Keratinocyte (primary cell): Measurements from ENCODE around the gene ZNF500. TPM values are rescaled to one million over a fixed set of nuclear protein-coding genes. Genes with fewer than 3 reads are reported as not detected.

Experiments used
- DNase-seq: peaks from one replicate; pipeline ENCODE4 v3.0.0-alpha.2; 2011; ENCODE audit warnings: low read depth, missing footprints, low spot score
- FAIRE-seq: peaks from 2 replicates; lab custom pipeline; 2011; peaks lifted over from hg19 to GRCh38; lab: Jason Lieb, UNC
- H2AFZ ChIP-seq: 2 replicates; pipeline ENCODE4 v1.6.0; 2012; ENCODE audit warnings: low read length, control low read depth, inconsistent platforms; ENCODE audit not compliant: control insufficient read depth
- H3K27ac ChIP-seq: 2 replicates; pipeline ENCODE4 v1.5.1; 2011; ENCODE audit warnings: low read length; ENCODE audit not compliant: control insufficient read depth, insufficient read depth
- H3K27me3 ChIP-seq: 3 replicates; pipeline ENCODE4 v1.6.0; 2011; ENCODE audit warnings: low read length; ENCODE audit not compliant: control insufficient read depth, insufficient read depth; ENCODE audit errors: extremely low read depth
- H3K36me3 ChIP-seq, 2 experiments: 2 replicates in 1 of 2; 3 replicates in 1 of 2; pipeline ENCODE4 v1.5.1; 2011; ENCODE audit warnings: low read length in 2 of 2, mild to moderate bottlenecking in 1 of 2; ENCODE audit not compliant: control insufficient read depth in 2 of 2, insufficient read depth in 2 of 2; ENCODE audit errors: extremely low read depth in 1 of 2
- H3K4me1 ChIP-seq: 3 replicates; pipeline ENCODE4 v1.5.1; 2011; ENCODE audit warnings: low read length; ENCODE audit not compliant: control insufficient read depth, insufficient read depth; ENCODE audit errors: extremely low read depth
- H3K4me2 ChIP-seq: 3 replicates; pipeline ENCODE4 v1.6.0; 2011; ENCODE audit warnings: low read depth, low read length; ENCODE audit not compliant: control insufficient read depth, insufficient read depth; ENCODE audit errors: extremely low read depth
- H3K4me3 ChIP-seq, 3 experiments: fragments of 200-600 bp in 1 of 3; sonication (generic) in 1 of 3; 2 replicates in 2 of 3; 3 replicates in 1 of 3; pipeline ENCODE4 v1.5.1; 2011 to 2016; ENCODE audit warnings: low read length in 3 of 3, mild to moderate bottlenecking in 3 of 3, control low read depth in 2 of 3, inconsistent platforms in 1 of 3, low read depth in 1 of 3, mixed read lengths in 1 of 3, mixed run types in 1 of 3, moderate library complexity in 1 of 3; ENCODE audit not compliant: control insufficient read depth in 2 of 3, insufficient read depth in 2 of 3; ENCODE audit errors: extremely low read depth in 1 of 3
- H3K79me2 ChIP-seq: 2 replicates; pipeline ENCODE4 v1.6.0; 2012; ENCODE audit warnings: low read length; ENCODE audit not compliant: control insufficient read depth, insufficient read depth
- H3K9ac ChIP-seq: 3 replicates; pipeline ENCODE4 v1.6.0; 2011; ENCODE audit warnings: low read length; ENCODE audit not compliant: control insufficient read depth, insufficient read depth; ENCODE audit errors: extremely low read depth
- H3K9me1 ChIP-seq: 3 replicates; pipeline ENCODE4 v1.6.0; 2011; ENCODE audit warnings: low read length; ENCODE audit not compliant: control insufficient read depth, insufficient read depth; ENCODE audit errors: extremely low read depth
- H3K9me3 ChIP-seq: 2 replicates; pipeline ENCODE4 v1.5.1; 2012; ENCODE audit warnings: low read depth, low read length; ENCODE audit not compliant: control insufficient read depth
- H4K20me1 ChIP-seq: 3 replicates; pipeline ENCODE4 v1.6.0; 2011; ENCODE audit warnings: low read length; ENCODE audit not compliant: control insufficient read depth, insufficient read depth; ENCODE audit errors: extremely low read depth
- CTCF ChIP-seq, 3 experiments: IDR thresholded peaks in 1 of 3; conservative IDR thresholded peaks in 1 of 3; optimal IDR thresholded peaks in 1 of 3; 2 replicates in 2 of 3; 3 replicates in 1 of 3; pipeline versions ENCODE3 to v1.5.1; 2011; ENCODE audit warnings: low read length in 3 of 3, mild to moderate bottlenecking in 3 of 3, moderate library complexity in 2 of 3, control low read depth in 1 of 3, inconsistent platforms in 1 of 3; ENCODE audit not compliant: insufficient read depth in 2 of 3; ENCODE audit errors: extremely low read depth in 1 of 3
- EZH2 ChIP-seq: IDR thresholded peaks from one replicate; pipeline ENCODE4 v1.6.1; 2012; ENCODE audit warnings: inconsistent platforms, mild to moderate bottlenecking, low read length, moderate library complexity
- dilution Hi-C: fragments of 300-500 bp; cut with MboI; formaldehyde crosslinking; loops from one replicate; pipeline ENCODE4 v1.7.0; 2020; ENCODE audit warnings: low sequenced_read_pairs; ENCODE audit not compliant: extremely low pct_ligation_motif_present
- polyA plus RNA-seq, 5 experiments: library from polyadenylated mRNA; depleted of rRNA in 3 of 5; stranded (reverse) in 3 of 5; stranded (forward) in 1 of 5; unstranded in 1 of 5; fragments of >200 nt; gene quantifications; 1 replicate in 1 of 5; 2 replicates in 3 of 5; 3 replicates in 1 of 5; pipeline versions ENCODE4 v1.2.1 to v1.2.3, GENCODE V29; 2011 to 2012; ENCODE audit warnings: missing spikeins in 2 of 5, low read depth in 1 of 5, low replicate concordance in 1 of 5

Gene ZNF500
- polyA plus RNA-seq, 1 donor (not counting 4 experiments of a cell fraction or from before 2014, with no cell fraction given): 3.3 TPM

- dilution Hi-C loops: no loop called here
- Histone ChIP-seq H3K36me3 (no peaks in the 10 kb centered on the region), H3K4me2 (no peak overlapping the region), H3K4me1 (peaks cover under 1% of the 10 kb centered on the region), H3K4me3 (no peak overlapping the region), H3K27me3 (no peaks in the 10 kb centered on the region), H3K27ac (no peak overlapping the region), H3K79me2 (no peaks in the 10 kb centered on the region), H3K9me3 (no peaks in the 10 kb centered on the region), H2AFZ (no peak overlapping the region), H3K9me1 (no peaks in the 10 kb centered on the region), H3K9ac (no peak overlapping the region), H4K20me1 (no peaks in the 10 kb centered on the region)
- TF ChIP-seq EZH2: no peak
- no peak for TF ChIP-seq CTCF (optimal IDR thresholded peaks at IDR 0.05 in 1 of 3, IDR thresholded peaks at IDR 0.05 in 1 of 3, conservative IDR thresholded peaks at IDR 0.05 in 1 of 3; ENCODE audit: extremely low read depth in 1 of 3, insufficient read depth in 2 of 3, low read length in 3 of 3)
- DNase-seq (no peak), FAIRE-seq (no peak)
Measured at GRCh38 chr16:4775005-4775404, 8.0 kb upstream of the ZNF500 start.

- DNase-seq: no peak
- no peaks in the 10 kb centered on the region for H3K27me3 ChIP-seq
- H2AFZ ChIP-seq: no peak overlapping the region
- no peak overlapping the region for H3K4me3 ChIP-seq
- H3K9me1 ChIP-seq: no peaks in the 10 kb centered on the region
- H3K79me2 ChIP-seq: no peaks in the 10 kb centered on the region
- H3K27ac ChIP-seq: no peak overlapping the region
- H3K4me1 ChIP-seq: peaks cover 6% of the 10 kb centered on the region
- no peak overlapping the region for H3K4me2 ChIP-seq
- H4K20me1 ChIP-seq: no peaks in the 10 kb centered on the region
- no peak for FAIRE-seq
- H3K36me3 ChIP-seq: no peaks in the 10 kb centered on the region
- TF ChIP-seq CTCF (optimal IDR thresholded peaks at IDR 0.05 in 1 of 3, IDR thresholded peaks at IDR 0.05 in 1 of 3, conservative IDR thresholded peaks at IDR 0.05 in 1 of 3; ENCODE audit: extremely low read depth in 1 of 3, insufficient read depth in 2 of 3, low read length in 3 of 3) (no peak), EZH2 (no peak)
- H3K9me3 ChIP-seq: no peaks in the 10 kb centered on the region
- no peak overlapping the region for H3K9ac ChIP-seq
- dilution Hi-C loops: no loop called here
Measured at GRCh38 chr16:4772351-4772750, 5.4 kb upstream of the ZNF500 start.
